Neural cell (in vitro differentiated cells): ENCODE data around the gene FRMD4B. TPM values are rescaled to one million over a fixed set of nuclear protein-coding genes. Genes with fewer than 3 reads are reported as not detected.

Experiments
- H2AFZ ChIP-seq: fragments of 200-600, 300-800 bp; sonication (generic), shearing (Covaris generic); 2 replicates; pipeline ENCODE4 v1.6.0; 2014; ENCODE audit warnings: low read depth, mild to moderate bottlenecking, antibody characterized with exemption, low read length, moderate library complexity
- H3F3A ChIP-seq: fragments of 200-600 bp; shearing (Covaris generic); 2 replicates; pipeline ENCODE4 v1.6.1; 2016; ENCODE audit warnings: mild to moderate bottlenecking, moderate library complexity, mixed read lengths, antibody characterized with exemption, low read length; ENCODE audit not compliant: insufficient read depth, poor library complexity, severe bottlenecking
- H3K27ac ChIP-seq: fragments of 200-600, 300-800 bp; sonication (generic), shearing (Covaris generic); 2 replicates; pipeline ENCODE4 v1.5.1; 2014; ENCODE audit warnings: mild to moderate bottlenecking, low read length, moderate library complexity
- H3K27me3 ChIP-seq: fragments of 300-800, 200-600 bp; sonication (generic), shearing (Covaris generic); 2 replicates; pipeline ENCODE4 v1.6.0; 2014; ENCODE audit warnings: mild to moderate bottlenecking, low read depth, low read length, moderate library complexity; ENCODE audit not compliant: insufficient read depth
- H3K36me3 ChIP-seq: fragments of 300-800, 200-600 bp; sonication (generic), shearing (Covaris generic); 2 replicates; pipeline ENCODE4 v1.5.1; 2014; ENCODE audit warnings: mild to moderate bottlenecking, antibody characterized with exemption, low read length, moderate library complexity; ENCODE audit not compliant: insufficient read depth
- H3K4me2 ChIP-seq: fragments of 300-800, 200-600 bp; sonication (generic), shearing (Covaris generic); 2 replicates; pipeline ENCODE4 v1.6.0; 2014; ENCODE audit warnings: mild to moderate bottlenecking, low read length
- H3K4me3 ChIP-seq: fragments of 300-800, 200-600 bp; sonication (generic), shearing (Covaris generic); 2 replicates; pipeline ENCODE4 v1.5.1; 2014; ENCODE audit warnings: mild to moderate bottlenecking, low read length, moderate library complexity
- H3K79me2 ChIP-seq: fragments of 200-600 bp; shearing (Covaris generic); replicated peaks from 2 replicates; pipeline ENCODE4 v1.6.0; 2014; ENCODE audit warnings: mild to moderate bottlenecking, low read length, moderate library complexity; ENCODE audit not compliant: insufficient read depth
- H3K9ac ChIP-seq: fragments of 300-800, 200-600 bp; sonication (generic), shearing (Covaris generic); 2 replicates; pipeline ENCODE4 v1.6.1; 2016; ENCODE audit warnings: mild to moderate bottlenecking, low read length, mixed read lengths
- H3K9me2 ChIP-seq: fragments of 200-600 bp; shearing (Covaris generic); 2 replicates; pipeline ENCODE4 v1.6.1; 2016; ENCODE audit warnings: mild to moderate bottlenecking, low read length, mixed read lengths; ENCODE audit not compliant: insufficient read depth
- H3K9me3 ChIP-seq: fragments of 200-600, 300-800 bp; sonication (generic), shearing (Covaris generic); 2 replicates; pipeline ENCODE4 v1.6.1; 2016; ENCODE audit warnings: mild to moderate bottlenecking, mixed run types, low read length, moderate library complexity, mixed read lengths
- H4K20me1 ChIP-seq: fragments of 200-600 bp; shearing (Covaris generic); 2 replicates; pipeline ENCODE4 v1.6.1; 2016; ENCODE audit warnings: mild to moderate bottlenecking, mixed run types; ENCODE audit not compliant: insufficient read depth
- CTCF ChIP-seq: fragments of 450-650 bp; IDR thresholded peaks from 2 replicates; pipeline ENCODE4 v1.5.1; 2014; ENCODE audit warnings: antibody characterized with exemption, mild to moderate bottlenecking, moderate library complexity; ENCODE audit not compliant: poor library complexity, severe bottlenecking
- EP300 ChIP-seq: fragments of 450-650 bp; conservative IDR thresholded peaks from 2 replicates; pipeline ENCODE4 v1.6.1; 2014; ENCODE audit warnings: antibody characterized with exemption, mild to moderate bottlenecking, moderate library complexity; ENCODE audit not compliant: poor library complexity, severe bottlenecking
- EZH2 ChIP-seq: fragments of 200-600, 300-800 bp; shearing (Covaris generic), sonication (generic); IDR thresholded peaks from 2 replicates; pipeline ENCODE4 v1.6.1; 2014; ENCODE audit warnings: antibody characterized with exemption, low read length, borderline replicate concordance, mild to moderate bottlenecking; ENCODE audit not compliant: insufficient read depth, poor library complexity, severe bottlenecking
- MXI1 ChIP-seq: fragments of 450-650 bp; conservative IDR thresholded peaks from 2 replicates; pipeline ENCODE4 v1.6.1; 2014; ENCODE audit warnings: antibody characterized with exemption, mild to moderate bottlenecking; ENCODE audit not compliant: poor library complexity, severe bottlenecking
- POLR2AphosphoS5 ChIP-seq: IDR thresholded peaks from 2 replicates; pipeline ENCODE4 v1.6.1; 2012
- RAD21 ChIP-seq: fragments of 450-650 bp; conservative IDR thresholded peaks from 2 replicates; pipeline ENCODE4 v1.6.1; 2014; ENCODE audit warnings: antibody characterized with exemption, mild to moderate bottlenecking, moderate library complexity
- SMC3 ChIP-seq: fragments of 450-650 bp; conservative IDR thresholded peaks from 2 replicates; pipeline ENCODE4 v1.6.1; 2014; ENCODE audit warnings: antibody characterized with exemption, mild to moderate bottlenecking, moderate library complexity; ENCODE audit not compliant: poor library complexity
- TAF1 ChIP-seq: IDR thresholded peaks from 2 replicates; pipeline ENCODE4 v1.6.1; 2012; ENCODE audit warnings: low read depth
- polyA plus RNA-seq: library from polyadenylated mRNA; depleted of rRNA; stranded (reverse); fragments of >200 nt; gene quantifications from 2 replicates; pipeline ENCODE4 v1.2.3, GENCODE V29; 2014

The FRMD4B gene
- polyA plus RNA-seq, 1 donor from 2014 or later: 6.2 TPM

- no peak overlapping the region for H2AFZ ChIP-seq
- TF ChIP-seq CTCF (no peak), RAD21 (no peak), EZH2 (no peak), EP300 (no peak), MXI1 (no peak)
- H3K27me3 ChIP-seq: no peaks in the 10 kb centered on the region
- H3K27ac ChIP-seq: no peak overlapping the region
- peaks cover 5% of the 10 kb centered on the region for H3F3A ChIP-seq
- H3K4me2 ChIP-seq: no peak overlapping the region
- no peaks in the 10 kb centered on the region for H3K36me3 ChIP-seq
- H3K9me2 ChIP-seq: no peaks in the 10 kb centered on the region
- peaks cover 6% of the 10 kb centered on the region for H3K79me2 ChIP-seq
- no peaks in the 10 kb centered on the region for H3K9me3 ChIP-seq
- no peak overlapping the region for H3K9ac ChIP-seq
- H3K4me3 ChIP-seq: no peak overlapping the region
- no peaks in the 10 kb centered on the region for H4K20me1 ChIP-seq
Observed at GRCh38 chr3:69252631-69253030, 133.3 kb downstream of the FRMD4B start.

GRCh38 chr3:69252141-69252540, 133.7 kb downstream of the FRMD4B start:
- H3K27ac ChIP-seq: no peak overlapping the region
- H3K9me2 ChIP-seq: no peaks in the 10 kb centered on the region
- H2AFZ ChIP-seq: no peak overlapping the region
- H3K4me3 ChIP-seq: no peak overlapping the region
- H3K4me2 ChIP-seq: no peak overlapping the region
- H3F3A ChIP-seq: peaks cover 5% of the 10 kb centered on the region
- no peak for TF ChIP-seq POLR2AphosphoS5
- TF ChIP-seq MXI1: no peak
- TF ChIP-seq SMC3: no peak
- H4K20me1 ChIP-seq: no peaks in the 10 kb centered on the region
- no peaks in the 10 kb centered on the region for H3K36me3 ChIP-seq
- H3K27me3 ChIP-seq: no peaks in the 10 kb centered on the region
- peaks cover 8% of the 10 kb centered on the region for H3K79me2 ChIP-seq
- no peak overlapping the region for H3K9ac ChIP-seq
- no peaks in the 10 kb centered on the region for H3K9me3 ChIP-seq

- Histone ChIP-seq H3F3A (peaks cover 5% of the 10 kb centered on the region), H4K20me1 (no peaks in the 10 kb centered on the region), H3K36me3 (no peaks in the 10 kb centered on the region), H3K79me2 (peaks cover 16% of the 10 kb centered on the region), H3K9ac (no peak overlapping the region), H3K27me3 (no peaks in the 10 kb centered on the region), H3K27ac (no peak overlapping the region), H3K9me2 (no peaks in the 10 kb centered on the region), H2AFZ (no peak overlapping the region), H3K4me2 (no peak overlapping the region), H3K4me3 (no peak overlapping the region), H3K9me3 (no peaks in the 10 kb centered on the region)
- TF ChIP-seq TAF1 (no peak), EP300 (no peak), EZH2 (no peak), CTCF (no peak)
Observed at GRCh38 chr3:69251078-69251805, 134.6 kb downstream of the FRMD4B start.
